ENCODE measurements around the gene TGFBR1.

TGFBR1 gene

DNA sequence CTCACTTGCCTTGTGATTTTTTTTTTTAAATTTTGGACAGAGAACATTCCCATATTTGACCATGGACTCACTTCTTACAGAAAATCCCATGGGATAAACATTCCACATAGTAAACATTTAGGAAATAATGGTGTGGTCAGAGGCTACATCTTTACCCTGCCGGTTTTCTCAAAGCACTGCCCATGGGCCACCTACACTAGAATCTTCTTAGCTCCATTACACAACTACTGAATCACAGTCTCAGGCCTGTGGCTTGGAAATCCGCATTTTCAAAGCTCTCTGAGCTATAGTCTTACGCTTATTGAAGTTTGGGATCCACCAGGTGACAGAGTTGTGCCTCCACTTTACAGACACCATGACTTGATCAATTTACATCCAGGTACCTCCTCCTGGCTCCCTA lies 77.4 kb downstream of the TGFBR1 start:
- no peak overlapping the region for H3K27ac ChIP-seq
- TF ChIP-seq, protein P1, sequence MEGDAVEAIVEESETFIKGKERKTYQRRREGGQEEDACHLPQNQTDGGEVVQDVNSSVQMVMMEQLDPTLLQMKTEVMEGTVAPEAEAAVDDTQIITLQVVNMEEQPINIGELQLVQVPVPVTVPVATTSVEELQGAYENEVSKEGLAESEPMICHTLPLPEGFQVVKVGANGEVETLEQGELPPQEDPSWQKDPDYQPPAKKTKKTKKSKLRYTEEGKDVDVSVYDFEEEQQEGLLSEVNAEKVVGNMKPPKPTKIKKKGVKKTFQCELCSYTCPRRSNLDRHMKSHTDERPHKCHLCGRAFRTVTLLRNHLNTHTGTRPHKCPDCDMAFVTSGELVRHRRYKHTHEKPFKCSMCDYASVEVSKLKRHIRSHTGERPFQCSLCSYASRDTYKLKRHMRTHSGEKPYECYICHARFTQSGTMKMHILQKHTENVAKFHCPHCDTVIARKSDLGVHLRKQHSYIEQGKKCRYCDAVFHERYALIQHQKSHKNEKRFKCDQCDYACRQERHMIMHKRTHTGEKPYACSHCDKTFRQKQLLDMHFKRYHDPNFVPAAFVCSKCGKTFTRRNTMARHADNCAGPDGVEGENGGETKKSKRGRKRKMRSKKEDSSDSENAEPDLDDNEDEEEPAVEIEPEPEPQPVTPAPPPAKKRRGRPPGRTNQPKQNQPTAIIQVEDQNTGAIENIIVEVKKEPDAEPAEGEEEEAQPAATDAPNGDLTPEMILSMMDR (conservative IDR thresholded peaks at IDR 0.05), result no peak
- TF ChIP-seq ZFX (IDR thresholded peaks at IDR 0.05), result no peak

DNA sequence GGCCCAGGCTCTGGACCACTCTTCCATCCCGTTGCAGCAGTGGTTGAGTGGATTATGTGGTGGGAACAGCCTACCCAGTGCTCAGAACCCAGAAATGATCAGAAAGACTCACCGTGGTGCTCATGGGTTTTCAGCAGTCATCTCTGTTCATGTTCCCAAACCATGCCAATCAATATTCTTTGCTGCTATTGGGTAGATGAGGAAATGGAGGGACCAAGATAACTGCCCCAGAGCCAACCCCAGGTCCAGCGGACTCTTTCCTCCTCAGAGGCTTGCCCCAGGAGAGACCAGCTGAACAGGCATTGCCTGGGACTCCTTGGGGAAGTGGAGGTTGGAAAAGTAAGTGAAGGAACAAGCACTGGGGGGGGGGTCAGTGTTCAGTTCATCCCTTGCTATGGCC lies 78.7 kb downstream of the TGFBR1 start:
- TF ChIP-seq, protein P1 (conservative IDR thresholded peaks at IDR 0.05), result no peak
- TF ChIP-seq ZFX (IDR thresholded peaks at IDR 0.05), result no peak

GRCh38 chr9:99184110-99184474 lies 79.2 kb downstream of the TGFBR1 start:
- TF ChIP-seq ZFX (IDR thresholded peaks at IDR 0.05), result no peak
- TF ChIP-seq, protein P1 (conservative IDR thresholded peaks at IDR 0.05), result no peak
- H3K27ac ChIP-seq, result no peak overlapping the region

More for the DNA sequence above, 78.7 kb downstream of the TGFBR1 start:
- H3K27ac ChIP-seq, result no peak overlapping the region

- H3K27ac ChIP-seq, result no peak overlapping the region
- TF ChIP-seq, protein P1 (conservative IDR thresholded peaks at IDR 0.05), result peak; percentile 92
- no peak for TF ChIP-seq ZFX (IDR thresholded peaks at IDR 0.05)
Observed at GRCh38 chr9:99184475-99185347, 79.8 kb downstream of the TGFBR1 start.

GRCh38 chr9:99185348-99185632 lies 80.4 kb downstream of the TGFBR1 start:
- no peak overlapping the region for H3K27ac ChIP-seq
- TF ChIP-seq ZFX (IDR thresholded peaks at IDR 0.05), result no peak
- TF ChIP-seq, protein P1 (conservative IDR thresholded peaks at IDR 0.05), result no peak

- TF ChIP-seq, protein P1 (conservative IDR thresholded peaks at IDR 0.05), result no peak
- no peak for TF ChIP-seq ZFX (IDR thresholded peaks at IDR 0.05)
- H3K27ac ChIP-seq, result no peak overlapping the region
Observed at GRCh38 chr9:99185934-99186333, 81.0 kb downstream of the TGFBR1 start.

GRCh38 chr9:99187311-99187710 lies 82.4 kb downstream of the TGFBR1 start:
- no peak for TF ChIP-seq ZFX (IDR thresholded peaks at IDR 0.05)
- TF ChIP-seq, protein P1 (conservative IDR thresholded peaks at IDR 0.05), result no peak
- H3K27ac ChIP-seq, result no peak overlapping the region
